Occipital lobe (tissue), 2 donors: ENCODE measurements around the gene TDRD5. TPM values are rescaled to one million over a fixed set of nuclear protein-coding genes. Genes with fewer than 3 reads are reported as not detected.

Source experiments
- DNase-seq: peaks from one replicate; lab custom pipeline; 2025; lab: John Stamatoyannopoulos, UW
- total RNA-seq: library from RNA; depleted of rRNA; stranded (reverse); fragments of >200 nt; gene quantifications from one replicate; pipeline ENCODE4 v1.2.3, GENCODE V29; 2014

TDRD5 gene
- total RNA-seq = 2.7 TPM

DNA sequence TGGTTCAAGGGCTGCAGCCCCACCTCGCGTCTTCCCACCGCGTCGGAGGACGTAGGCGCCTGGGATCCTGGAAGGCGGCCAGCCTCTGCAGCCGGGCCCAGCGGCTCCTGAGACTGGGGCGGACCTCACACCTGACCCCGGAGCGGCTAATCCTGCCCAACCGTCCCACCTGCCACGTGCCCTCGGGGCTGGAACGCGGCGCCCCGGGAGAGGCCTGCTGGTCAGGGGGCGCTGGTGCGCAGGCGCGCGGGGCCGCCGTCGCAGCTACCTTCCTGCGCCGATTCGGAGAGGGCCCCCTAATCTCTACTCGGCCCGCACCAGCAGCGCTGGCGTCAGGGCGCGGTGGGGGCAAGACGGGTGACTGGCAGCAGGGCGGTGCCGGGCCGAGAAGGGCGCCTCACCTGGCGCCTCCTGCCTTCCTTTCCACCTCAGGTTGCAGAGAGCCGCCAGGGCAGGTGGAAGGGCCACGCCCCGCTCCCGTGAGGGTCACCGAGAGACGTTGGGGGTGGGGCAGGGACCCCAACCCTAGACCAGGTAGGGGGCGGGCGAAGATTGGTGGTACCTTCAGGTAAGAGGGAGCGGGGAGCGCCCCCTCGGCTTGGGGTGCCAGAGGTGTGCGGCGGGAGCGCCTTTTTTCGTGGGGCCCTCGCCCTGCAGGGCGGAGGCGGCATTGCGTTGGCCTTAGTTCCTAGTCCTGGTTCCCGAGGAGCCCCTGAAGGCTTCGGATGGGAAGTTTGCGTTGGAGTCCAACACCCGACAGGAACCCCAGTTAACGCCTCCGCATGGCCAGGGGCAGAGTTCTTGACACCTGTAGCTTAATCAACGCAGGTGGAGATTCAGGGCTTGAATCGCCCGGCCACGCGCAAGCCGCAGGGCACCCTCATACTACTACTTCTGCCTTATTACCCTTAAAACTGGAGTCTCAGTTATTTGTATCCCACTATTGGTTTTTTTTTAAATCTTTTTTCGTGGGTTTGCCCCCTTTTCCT is at the start of gene TDRD5:
TDRD5 (plus strand) TSS at position 241 of the 989 bp plus-strand sequence. CDS start 784 bp downstream, outside the sequence.
- DNase-seq = no peak

- no peak for DNase-seq
These were observed 46.3 kb upstream of the TDRD5 start for GRCh38 chr1:179545321-179545720.

DNA sequence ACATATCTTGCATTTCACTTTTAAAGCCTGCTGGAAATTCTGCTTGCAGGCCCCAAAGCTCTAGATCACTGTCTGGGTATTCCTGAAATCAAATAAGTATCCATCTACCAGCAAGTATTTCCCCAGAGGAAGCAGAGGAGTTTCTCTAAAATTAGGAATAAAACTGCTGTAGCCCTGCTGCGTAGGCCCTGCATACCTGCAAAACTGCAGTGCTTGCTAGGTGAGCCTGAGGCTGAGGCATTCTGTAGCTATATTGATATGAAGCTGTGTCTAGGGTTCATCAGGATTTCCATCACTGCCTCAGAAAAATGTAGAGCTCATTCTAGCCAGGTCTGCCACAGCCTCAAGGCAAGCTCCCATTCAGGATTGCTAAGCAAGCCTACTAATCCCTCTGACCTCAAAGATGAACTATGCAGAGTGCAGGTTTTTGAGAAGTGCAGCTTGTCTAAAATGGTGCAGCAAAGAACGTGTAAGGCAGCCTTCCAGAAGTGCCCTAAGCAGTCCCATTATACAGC is 44.6 kb upstream of the TDRD5 start:
- no peak for DNase-seq

GRCh38 chr1:179548666-179549367 is 42.8 kb upstream of the TDRD5 start:
- no peak for DNase-seq

DNA sequence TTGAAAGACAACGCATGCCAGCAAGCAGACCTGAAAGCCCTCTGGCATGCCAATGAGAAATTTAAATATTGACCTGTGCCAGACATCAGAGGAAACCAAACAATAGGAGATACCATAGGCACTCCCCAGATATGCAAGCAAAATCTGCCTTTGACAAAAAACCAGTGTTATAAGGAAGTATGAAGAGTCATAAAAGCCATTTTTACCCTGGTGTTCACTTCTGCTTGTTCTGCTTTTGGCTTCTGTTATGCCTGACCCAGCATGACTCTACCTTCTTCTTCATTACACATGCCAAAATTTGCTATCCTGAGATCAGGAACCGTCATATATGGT is 42.3 kb upstream of the TDRD5 start:
- no peak for DNase-seq

DNA sequence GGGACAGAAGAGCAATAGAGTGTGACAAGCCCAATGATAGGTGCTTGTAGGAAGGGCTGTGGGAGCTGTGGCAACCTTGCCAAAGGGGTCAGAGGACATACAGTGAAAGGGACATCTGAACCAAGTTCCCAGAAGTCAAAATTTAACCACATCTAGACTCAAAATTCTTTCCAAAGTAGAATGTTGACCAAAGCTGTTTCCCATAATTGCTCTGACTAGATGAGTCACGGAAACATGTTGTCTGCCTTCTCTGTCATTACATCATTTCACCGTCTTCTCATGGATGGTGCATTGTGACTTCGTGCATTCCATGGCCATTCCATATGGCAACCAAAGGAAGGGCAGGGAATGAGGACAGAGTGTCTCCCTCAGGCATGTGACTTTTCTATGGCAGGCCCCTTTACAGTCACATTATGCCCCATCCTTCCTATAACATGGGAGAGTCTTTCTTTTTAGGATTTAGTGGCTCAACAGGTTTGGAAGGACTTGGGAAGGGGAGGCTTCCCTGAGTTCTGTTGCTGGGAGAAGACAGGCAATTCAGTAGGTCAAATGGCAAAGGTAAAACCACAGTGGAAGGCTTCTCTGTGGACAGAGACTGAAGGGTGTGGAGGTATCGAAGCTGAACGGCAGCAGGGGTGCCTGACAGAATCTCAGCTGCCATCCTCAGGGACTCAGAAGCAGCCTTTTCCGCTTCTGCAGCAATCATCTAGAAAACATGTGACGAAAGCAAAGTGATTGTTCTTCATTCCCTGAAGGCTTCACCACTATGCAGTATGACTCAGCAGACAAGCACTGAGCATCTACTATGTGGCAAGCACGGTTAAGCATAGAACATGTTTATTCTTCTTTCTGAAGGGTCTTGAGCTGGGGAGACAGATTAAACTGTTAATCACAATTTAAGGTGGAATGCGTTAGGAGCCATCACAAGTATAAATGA is 40.6 kb upstream of the TDRD5 start:
- DNase-seq = no peak

GRCh38 chr1:179554427-179554826 is 37.2 kb upstream of the TDRD5 start:
- DNase-seq = no peak

DNA sequence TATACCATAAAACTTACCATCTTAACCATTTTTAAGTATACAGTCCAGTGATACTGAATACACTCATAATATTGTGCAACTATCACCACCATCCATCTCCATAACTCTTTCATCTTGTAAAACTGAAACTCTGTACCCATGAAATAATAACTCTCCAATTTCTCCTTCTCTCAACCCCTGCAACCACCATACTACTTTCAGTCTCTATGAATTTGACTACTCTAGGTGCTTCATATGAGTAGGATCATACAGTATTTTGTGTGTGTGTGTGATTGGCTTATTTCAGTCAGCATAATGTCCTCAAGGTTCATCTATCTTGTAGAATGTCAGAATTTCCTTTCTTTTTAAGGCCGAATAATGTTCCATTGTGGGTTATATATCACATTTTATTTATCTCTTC is 33.6 kb upstream of the TDRD5 start:
- no peak for DNase-seq

DNA sequence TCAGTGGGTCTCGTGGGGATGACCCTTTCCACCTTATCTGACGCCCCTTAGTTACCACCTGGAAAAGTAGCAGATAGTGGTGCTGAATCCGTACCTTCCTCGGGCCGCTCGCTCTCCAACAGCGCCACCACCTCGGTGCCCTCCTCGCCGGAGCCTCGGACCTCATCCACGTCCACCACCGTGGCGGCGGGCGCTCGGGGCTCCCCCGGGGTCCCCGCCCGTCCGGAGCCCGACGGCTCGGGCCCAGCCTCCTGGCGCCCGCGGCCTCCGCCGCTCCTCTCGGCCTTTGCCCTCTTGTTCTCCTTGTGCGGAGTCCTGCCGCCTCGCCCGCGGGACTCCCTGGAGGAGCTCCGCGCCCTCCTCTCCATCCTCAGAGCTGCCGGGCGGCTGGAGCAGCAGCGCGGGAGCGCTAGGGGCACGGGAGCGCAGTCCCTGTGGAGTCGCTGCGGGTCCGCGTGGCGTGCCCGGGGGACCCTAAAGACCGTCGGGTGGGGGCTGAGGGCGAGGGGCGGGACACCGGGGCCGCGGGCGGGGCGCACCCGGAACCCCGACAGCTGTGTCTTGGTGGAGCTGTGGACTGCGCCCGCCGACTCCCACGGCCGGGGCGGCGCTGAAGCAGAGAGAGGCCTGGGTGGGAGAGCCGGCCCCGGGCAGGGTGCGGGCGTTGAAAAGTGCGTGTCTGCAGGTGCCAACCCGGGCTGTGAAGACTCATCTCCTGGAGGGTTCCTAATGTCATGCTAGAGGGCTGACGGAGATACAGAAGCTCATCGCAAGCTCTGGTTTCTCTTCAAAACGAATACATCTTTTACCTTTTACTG is 15.9 kb upstream of the TDRD5 start, which contains the start of gene NPHS2:
NPHS2 (minus strand) TSS at position 452 of the 818 bp plus-strand sequence; CDS start at position 368, 84 bp downstream.
- DNase-seq = no peak

DNA sequence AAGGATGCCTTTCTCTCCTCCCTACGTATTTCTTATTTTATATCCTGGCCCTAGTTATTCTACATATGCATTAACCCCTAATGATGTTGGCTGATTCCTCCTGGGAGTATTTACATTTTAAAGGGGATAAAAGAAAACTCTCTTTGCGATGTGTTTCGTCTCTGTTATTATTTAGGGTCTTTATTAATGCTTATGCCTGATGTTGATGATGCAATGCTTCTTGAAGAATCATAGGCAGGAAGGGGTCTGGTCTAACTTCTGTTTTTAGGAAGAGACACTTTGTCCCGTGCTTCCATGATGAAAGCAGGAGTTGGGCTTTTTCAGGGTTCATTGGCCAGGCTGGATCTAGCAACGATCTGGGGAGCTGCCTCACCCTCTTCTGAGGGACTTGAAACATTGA is 15.1 kb upstream of the TDRD5 start:
- DNase-seq = no peak

DNA sequence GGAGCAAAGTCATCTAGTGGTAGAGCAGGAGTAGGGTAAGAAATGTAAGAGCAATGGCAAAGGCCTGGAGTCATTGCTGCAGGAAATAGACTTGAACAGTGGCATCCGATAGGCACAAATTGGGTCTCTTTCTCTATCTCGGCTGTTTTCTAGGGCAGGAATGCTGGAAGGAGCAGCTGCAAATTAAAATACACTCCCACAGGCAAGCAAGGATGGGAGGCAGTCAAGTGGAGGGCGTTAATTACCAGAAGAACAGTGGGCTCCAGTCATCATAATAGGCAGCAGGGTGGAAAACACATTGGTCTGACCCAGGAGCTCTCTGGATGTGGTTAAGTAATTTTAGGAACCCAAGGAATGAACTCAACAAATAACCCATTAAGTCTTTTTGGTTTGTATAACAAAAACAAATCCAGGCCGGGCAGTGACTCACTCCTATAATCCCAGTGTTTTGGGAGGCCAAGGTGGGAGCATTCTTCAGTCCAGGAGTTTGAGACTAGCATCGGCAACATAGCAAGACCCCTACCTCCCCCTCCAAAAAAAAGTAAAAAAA is 7.8 kb upstream of the TDRD5 start:
- no peak for DNase-seq

- peak; percentile 45 for DNase-seq
These were observed 5.4 kb upstream of the TDRD5 start for GRCh38 chr1:179586107-179586823.

DNA sequence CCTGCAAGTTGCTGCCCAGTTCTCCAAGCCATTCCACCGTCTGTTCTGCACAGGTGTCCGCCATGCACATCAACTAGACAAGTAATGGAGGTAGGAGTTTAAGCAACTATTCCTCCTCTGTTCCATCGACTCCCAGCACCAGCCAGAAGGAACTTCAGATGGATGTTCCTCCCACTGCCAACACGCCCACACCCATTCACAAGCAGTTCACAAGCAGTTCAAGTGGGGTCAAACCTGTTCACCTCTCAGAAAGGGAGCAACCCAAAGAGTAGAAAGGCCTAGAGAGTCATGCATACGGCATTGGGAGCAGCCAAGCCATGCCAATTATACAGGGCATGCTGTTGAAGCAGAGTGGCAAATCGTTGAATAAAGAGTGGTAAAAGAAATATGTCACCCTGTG is 4.3 kb upstream of the TDRD5 start:
- DNase-seq = no peak

DNA sequence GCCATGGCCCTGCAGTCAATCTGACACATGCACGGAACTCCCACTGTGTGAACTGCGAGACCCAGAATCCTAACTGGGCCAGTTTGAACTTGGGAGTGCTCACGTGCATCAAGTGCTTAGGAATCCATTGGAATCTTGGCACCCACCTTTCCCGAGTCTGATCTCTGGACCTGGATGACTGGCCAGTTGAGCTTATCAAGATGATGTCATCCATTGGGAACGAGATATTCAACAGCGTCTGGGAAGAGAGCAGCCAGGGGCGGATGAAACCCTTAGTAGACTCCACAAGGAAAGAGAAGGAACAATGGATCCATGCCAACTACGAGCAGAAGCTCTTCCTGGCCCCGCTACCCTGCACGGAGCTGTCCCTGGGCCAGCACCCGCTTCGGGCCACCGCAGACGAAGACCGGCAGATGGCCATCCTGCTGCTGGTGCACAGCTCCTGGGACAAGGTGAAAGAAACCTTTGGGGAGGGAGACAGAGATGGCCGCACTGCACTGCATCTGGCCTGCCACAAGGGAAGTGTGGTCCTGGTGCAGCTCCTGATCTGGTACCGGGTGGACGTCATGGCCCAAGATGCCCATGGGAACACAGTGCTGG is 3.1 kb upstream of the TDRD5 start:
- no peak for DNase-seq

DNA sequence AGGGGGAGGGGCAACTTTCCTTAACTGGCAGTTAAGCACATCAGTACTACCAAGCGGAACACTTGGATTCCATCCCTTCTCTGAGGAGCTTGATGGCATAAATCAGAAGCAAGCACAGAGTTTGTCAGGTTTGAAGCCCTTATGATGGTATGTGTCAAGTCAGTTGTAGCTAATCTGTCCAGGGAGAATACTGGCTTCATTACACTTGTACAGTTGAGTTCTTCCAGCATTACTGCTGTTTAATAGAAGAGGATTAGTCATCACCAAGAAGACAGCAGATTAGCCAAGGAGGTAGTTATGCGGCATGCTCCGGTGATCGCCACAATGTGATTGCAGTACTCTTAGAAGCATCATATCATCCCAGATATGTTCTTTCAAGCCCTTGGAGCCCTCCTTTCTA is 2.1 kb upstream of the TDRD5 start:
- DNase-seq = no peak

- no peak for DNase-seq
These were observed 961 bp upstream of the TDRD5 start for GRCh38 chr1:179590671-179591070.

- no peak for DNase-seq
These were observed 410 bp upstream of the TDRD5 start for GRCh38 chr1:179591253-179591591.

- no peak for DNase-seq
These were observed 7.0 kb downstream of the TDRD5 start for GRCh38 chr1:179598631-179599030.

GRCh38 chr1:179599623-179600249 is 8.1 kb downstream of the TDRD5 start:
- no peak for DNase-seq
